ENCODE measurements around the gene COQ4.
"Not testable (repeated sequence)": the region's sequence is repeated elsewhere in the genome, so short reads cannot be mapped to it uniquely, and the experiment has no call there.

The COQ4 gene

DNA sequence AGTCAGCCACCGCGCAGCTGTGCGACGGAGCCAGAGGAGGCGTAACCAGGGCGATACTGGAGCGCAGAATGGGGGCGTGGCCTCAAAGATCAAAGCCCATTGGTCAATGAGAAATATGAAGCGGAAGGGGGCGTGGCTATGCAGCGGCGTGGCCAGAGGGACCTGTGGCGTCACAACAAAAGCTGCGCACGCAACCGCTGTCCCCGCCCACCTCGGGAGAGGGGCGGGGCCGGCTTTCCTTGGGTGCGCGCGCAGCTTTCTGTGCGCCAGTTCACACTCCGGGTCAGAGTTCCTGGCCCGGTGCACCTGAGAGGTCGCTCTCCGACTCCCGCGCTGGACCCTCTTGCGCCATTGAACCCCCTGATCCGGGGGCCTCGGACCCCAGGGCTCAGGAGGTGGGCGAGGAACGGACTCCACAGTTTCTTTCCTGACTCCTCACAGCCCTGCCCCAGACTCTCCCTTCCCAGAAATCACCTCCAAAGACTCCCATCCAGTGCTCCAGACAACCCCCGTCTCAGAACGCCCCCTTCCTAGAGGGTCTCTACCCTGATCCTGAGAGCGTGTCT lies 46.5 kb upstream of the COQ4 start, which contains the start of gene SWI5:
TSS of gene SWI5 (plus strand) at position 269 of the 566 bp plus-strand sequence.
- Histone ChIP-seq H3K4me3 (ENCODE audit: low read length in 2 of 2) (peak within 1 kb of the TSS; percentile 65 to 95), H3K18ac (ENCODE audit: low read length) (peak within 1 kb of the TSS; percentile 92), H4K8ac (ENCODE audit: low read depth, low read length) (no peak within 1 kb of the TSS), H3K9me3 (replicated peaks in 1 of 2; ENCODE audit: control insufficient read depth in 2 of 2, insufficient read depth in 1 of 2, low read depth in 1 of 2, low read length in 2 of 2) (no peaks in the 10 kb centered on the region), H3K9ac (ENCODE audit: low read depth, low read length, poor library complexity) (peak within 1 kb of the TSS; percentile 89), H3K36me3 (replicated peaks in 1 of 2; ENCODE audit: control insufficient read depth in 2 of 2, insufficient read depth in 2 of 2, low read length in 2 of 2) (peaks cover 4 to 24% of the 10 kb centered on the region in 2 donors), H2BK15ac (ENCODE audit: low read length) (peak within 1 kb of the TSS; percentile 38), H4K91ac (ENCODE audit: low read depth, low read length, poor library complexity) (no peak within 1 kb of the TSS), H3K4me1 (ENCODE audit: control insufficient read depth in 2 of 2, insufficient read depth in 1 of 2, low read depth in 1 of 2, low read length in 2 of 2) (peaks cover 7% of the 10 kb centered on the region in 2 donors), H2BK120ac (ENCODE audit: low read depth, low read length) (peak within 1 kb of the TSS; percentile 12), H3K23ac (ENCODE audit: low read depth, low read length, poor library complexity) (peak within 1 kb of the TSS; percentile 100), H3K27me3 (ENCODE audit: control insufficient read depth in 3 of 3, insufficient read depth in 3 of 3, low read depth in 1 of 3, low read length in 3 of 3) (peaks cover 0 to 2% (median 0%) of the 10 kb centered on the region in 3 experiments), H2AK5ac (ENCODE audit: low read depth, low read length) (peak within 1 kb of the TSS; percentile 99), H3K79me1 (ENCODE audit: low read depth, low read length) (peaks cover 3% of the 10 kb centered on the region), H2BK12ac (ENCODE audit: low read length) (no peak within 1 kb of the TSS), H3K4me2 (ENCODE audit: insufficient read depth, low read length, poor library complexity, severe bottlenecking) (peak within 1 kb of the TSS; percentile 95), H2AFZ (ENCODE audit: low read length) (peak within 1 kb of the TSS; percentile 97), H3K27ac (replicated peaks; ENCODE audit: low read length) (peak within 1 kb of the TSS; percentile 51), H2BK5ac (ENCODE audit: low read length) (peak within 1 kb of the TSS; percentile 83), H3K14ac (ENCODE audit: low read length) (peak within 1 kb of the TSS; percentile 57), H3K4ac (ENCODE audit: low read length) (no peak within 1 kb of the TSS)
- DNase-seq (ENCODE audit: low spot score): peak; percentile 100
- no CpG with 5 or more reads among the region's 38 CpGs for WGBS, 2 donors (ENCODE audit: extremely low coverage in 2 of 2, insufficient read length in 2 of 2, insufficient replicate concordance in 1 of 2)

- no peak overlapping the region for H2BK120ac ChIP-seq (ENCODE audit: low read depth, low read length)
- peak overlapping the region; percentile 90 for H3K18ac ChIP-seq (ENCODE audit: low read length)
- peak overlapping the region; percentile 65 to 85 for H3K4me3 ChIP-seq (ENCODE audit: low read length in 2 of 2)
- H2AK5ac ChIP-seq (ENCODE audit: low read depth, low read length): peak overlapping the region; percentile 41
- peak; percentile 12 for DNase-seq (ENCODE audit: low spot score)
- peak overlapping the region; percentile 57 for H3K14ac ChIP-seq (ENCODE audit: low read length)
- peak overlapping the region; percentile 38 for H2BK15ac ChIP-seq (ENCODE audit: low read length)
- H4K91ac ChIP-seq (ENCODE audit: low read depth, low read length, poor library complexity): no peak overlapping the region
- H3K4ac ChIP-seq (ENCODE audit: low read length): no peak overlapping the region
- no peaks in the 10 kb centered on the region for H3K9me3 ChIP-seq (replicated peaks in 1 of 2; ENCODE audit: control insufficient read depth in 2 of 2, insufficient read depth in 1 of 2, low read depth in 1 of 2, low read length in 2 of 2)
- peak overlapping the region; percentile 91 for H2AFZ ChIP-seq (ENCODE audit: low read length)
- peak overlapping the region; percentile 100 for H3K23ac ChIP-seq (ENCODE audit: low read depth, low read length, poor library complexity)
- peaks cover 0 to 2% (median 0%) of the 10 kb centered on the region in 3 experiments for H3K27me3 ChIP-seq (ENCODE audit: control insufficient read depth in 3 of 3, insufficient read depth in 3 of 3, low read depth in 1 of 3, low read length in 3 of 3)
- H4K8ac ChIP-seq (ENCODE audit: low read depth, low read length): no peak overlapping the region
- no peak overlapping the region for H2BK12ac ChIP-seq (ENCODE audit: low read length)
- no CpG with 5 or more reads among the region's 23 CpGs for WGBS, 2 donors (ENCODE audit: extremely low coverage in 2 of 2, insufficient read length in 2 of 2, insufficient replicate concordance in 1 of 2)
- peaks cover 2 to 18% of the 10 kb centered on the region in 2 donors for H3K36me3 ChIP-seq (replicated peaks in 1 of 2; ENCODE audit: control insufficient read depth in 2 of 2, insufficient read depth in 2 of 2, low read length in 2 of 2)
- H3K27ac ChIP-seq (replicated peaks; ENCODE audit: low read length): peak overlapping the region; percentile 51
- H3K79me1 ChIP-seq (ENCODE audit: low read depth, low read length): peaks cover 3% of the 10 kb centered on the region
- peak overlapping the region; percentile 83 for H2BK5ac ChIP-seq (ENCODE audit: low read length)
- peaks cover 7% of the 10 kb centered on the region in 2 donors for H3K4me1 ChIP-seq (ENCODE audit: control insufficient read depth in 2 of 2, insufficient read depth in 1 of 2, low read depth in 1 of 2, low read length in 2 of 2)
- H3K9ac ChIP-seq (ENCODE audit: low read depth, low read length, poor library complexity): peak overlapping the region; percentile 86
- peak overlapping the region; percentile 95 for H3K4me2 ChIP-seq (ENCODE audit: insufficient read depth, low read length, poor library complexity, severe bottlenecking)
Observed at GRCh38 chr9:128276574-128277270, 45.9 kb upstream of the COQ4 start.

DNA sequence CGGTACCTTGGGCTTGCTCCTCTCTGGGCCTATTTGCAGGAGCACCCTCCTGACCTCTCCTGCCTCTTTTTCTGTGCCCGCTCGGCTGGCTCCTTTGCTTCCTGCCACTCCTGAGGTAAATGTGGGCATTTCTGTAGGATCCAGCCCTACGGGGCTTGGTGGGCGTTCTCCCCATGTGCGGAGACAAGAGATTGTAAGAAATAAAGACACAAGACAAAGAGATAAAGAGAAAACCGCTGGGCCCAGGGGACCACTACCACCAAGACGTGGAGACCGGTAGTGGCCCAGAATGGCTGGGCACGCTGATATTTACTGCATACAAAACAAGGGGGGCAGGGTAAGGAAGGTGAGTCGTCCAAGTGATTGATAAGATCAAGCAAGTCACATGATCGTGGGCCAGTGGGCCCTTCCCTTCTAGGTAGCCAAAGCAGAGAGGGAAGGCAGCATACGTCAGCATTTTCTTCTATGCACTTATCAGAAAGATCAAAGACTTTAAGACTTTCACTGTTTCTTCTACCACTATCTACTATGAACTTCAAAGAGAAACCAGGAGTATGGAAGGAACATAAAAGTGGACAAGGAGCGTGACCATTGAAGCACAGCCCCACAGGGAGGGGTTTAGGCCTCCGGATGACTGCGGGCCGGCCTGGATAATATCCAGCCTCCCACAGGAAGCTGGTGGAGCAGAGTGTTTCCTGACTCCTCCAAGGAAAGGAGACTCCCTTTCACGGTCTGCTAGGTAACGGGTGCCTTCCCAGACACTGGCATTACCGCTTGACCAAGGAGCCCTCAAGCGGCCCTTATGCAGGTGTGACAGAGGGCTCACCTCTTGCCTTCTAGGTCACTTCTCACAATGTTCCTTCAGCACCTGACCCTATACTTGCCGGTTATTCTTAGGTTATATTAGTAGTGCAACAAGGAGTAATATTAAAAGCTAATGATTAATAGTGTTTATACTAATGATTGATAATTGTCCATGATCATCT lies 43.3 kb upstream of the COQ4 start:
- H3K36me3 ChIP-seq (replicated peaks in 1 of 2; ENCODE audit: control insufficient read depth in 2 of 2, insufficient read depth in 2 of 2, low read length in 2 of 2); H3K27ac ChIP-seq (replicated peaks; ENCODE audit: low read length): not testable (repeated sequence)
- no CpG with 5 or more reads among the region's 22 CpGs for WGBS, 2 donors (ENCODE audit: extremely low coverage in 2 of 2, insufficient read length in 2 of 2, insufficient replicate concordance in 1 of 2)

More for the DNA sequence above, 43.3 kb upstream of the COQ4 start:
- not testable (repeated sequence) for H2BK15ac ChIP-seq (ENCODE audit: low read length); H3K79me1 ChIP-seq (ENCODE audit: low read depth, low read length); DNase-seq (ENCODE audit: low spot score); H2BK5ac ChIP-seq (ENCODE audit: low read length); H3K4ac ChIP-seq (ENCODE audit: low read length); H2AFZ ChIP-seq (ENCODE audit: low read length); H3K27me3 ChIP-seq (ENCODE audit: control insufficient read depth in 3 of 3, insufficient read depth in 3 of 3, low read depth in 1 of 3, low read length in 3 of 3); H2BK12ac ChIP-seq (ENCODE audit: low read length); H3K4me3 ChIP-seq (ENCODE audit: low read length in 2 of 2); H3K14ac ChIP-seq (ENCODE audit: low read length); H2AK5ac ChIP-seq (ENCODE audit: low read depth, low read length); H3K9ac ChIP-seq (ENCODE audit: low read depth, low read length, poor library complexity); H2BK120ac ChIP-seq (ENCODE audit: low read depth, low read length); H3K4me2 ChIP-seq (ENCODE audit: insufficient read depth, low read length, poor library complexity, severe bottlenecking); H3K18ac ChIP-seq (ENCODE audit: low read length); H3K4me1 ChIP-seq (ENCODE audit: control insufficient read depth in 2 of 2, insufficient read depth in 1 of 2, low read depth in 1 of 2, low read length in 2 of 2); H3K9me3 ChIP-seq (replicated peaks in 1 of 2; ENCODE audit: control insufficient read depth in 2 of 2, insufficient read depth in 1 of 2, low read depth in 1 of 2, low read length in 2 of 2); H4K91ac ChIP-seq (ENCODE audit: low read depth, low read length, poor library complexity); H3K23ac ChIP-seq (ENCODE audit: low read depth, low read length, poor library complexity)
- peak overlapping the region; percentile 17 for H4K8ac ChIP-seq (ENCODE audit: low read depth, low read length)

Measured in neuronal stem cell (in vitro differentiated cells).